H1 (cell line): ENCODE results near the gene MRTFA. TPM values are rescaled to one million over a fixed set of nuclear protein-coding genes. Genes with fewer than 3 reads are reported as not detected.

Experiments used
- CTCF ChIA-PET: fragments of 300-600 bp; sonication (Branson Sonifier 250); formaldehyde crosslinking; loops from one replicate; lab custom pipeline; 2021; ENCODE audit not compliant: partially characterized antibody; lab: Charles Lee
- POLR2A ChIA-PET: fragments of 300-600 bp; sonication (Branson Sonifier 250); formaldehyde crosslinking; loops from one replicate; lab custom pipeline; 2021; ENCODE audit warnings: inconsistent platforms; ENCODE audit not compliant: partially characterized antibody; lab: Charles Lee
- DNase-seq, 2 experiments: peaks; one replicate each; pipeline versions ENCODE4 v3.0.0 to v3.0.0-alpha.2; 2010 to 2022; ENCODE audit warnings: low spot score in 2 of 2, low read depth in 1 of 2, mixed read lengths in 1 of 2
- FAIRE-seq: peaks from 2 replicates; lab custom pipeline; 2011; peaks lifted over from hg19 to GRCh38; lab: Jason Lieb, UNC
- H2AFZ ChIP-seq: 2 replicates; pipeline ENCODE4 v1.8.1; 2012; ENCODE audit warnings: low read length, inconsistent platforms
- H2AK5ac ChIP-seq: 2 replicates; pipeline ENCODE4 v1.6.1; 2013; ENCODE audit warnings: low read depth, low read length
- H2BK120ac ChIP-seq: replicated peaks from 2 replicates; pipeline ENCODE3; 2013; ENCODE audit warnings: low read depth, low read length, inconsistent platforms
- H2BK12ac ChIP-seq: 2 replicates; pipeline ENCODE4 v1.6.1; 2013; ENCODE audit warnings: low read depth, low read length
- H2BK15ac ChIP-seq: 2 replicates; pipeline ENCODE4 v1.6.1; 2013; ENCODE audit warnings: low read length
- H2BK20ac ChIP-seq: 2 replicates; pipeline ENCODE4 v1.6.1; 2013; ENCODE audit warnings: low read length
- H2BK5ac ChIP-seq: 2 replicates; pipeline ENCODE4 v1.6.1; 2013; ENCODE audit warnings: low read depth, low read length
- H3K14ac ChIP-seq: 2 replicates; pipeline ENCODE4 v1.6.1; 2013; ENCODE audit warnings: inconsistent platforms; ENCODE audit not compliant: insufficient read length
- H3K18ac ChIP-seq: 2 replicates; pipeline ENCODE4 v1.6.1; 2013; ENCODE audit warnings: low read length; ENCODE audit errors: extremely low read depth
- H3K23ac ChIP-seq: 2 replicates; pipeline ENCODE4 v1.6.1; 2013; ENCODE audit warnings: inconsistent platforms; ENCODE audit not compliant: insufficient read length
- H3K23me2 ChIP-seq: 2 replicates; pipeline ENCODE4 v1.6.1; 2013; ENCODE audit warnings: low read depth, low read length
- H3K27ac ChIP-seq: 2 replicates; pipeline ENCODE4 v1.6.1; 2011; ENCODE audit warnings: low read depth, low read length, inconsistent platforms
- H3K27me3 ChIP-seq, 4 experiments: replicated peaks in 1 of 4; 1 replicate in 1 of 4; 2 replicates in 3 of 4; pipeline versions ENCODE4 v1.6.1 to v1.8.1; 2011 to 2013; ENCODE audit warnings: low read length in 3 of 4, mild to moderate bottlenecking in 3 of 4, inconsistent platforms in 2 of 4, mixed read lengths in 2 of 4, moderate library complexity in 1 of 4; ENCODE audit not compliant: control insufficient read depth in 3 of 4, insufficient read depth in 3 of 4; ENCODE audit errors: extremely low read depth in 1 of 4
- H3K36me3 ChIP-seq, 4 experiments: 2 replicates each; pipeline versions ENCODE4 v1.6.1 to v1.8.1; 2011 to 2013; ENCODE audit warnings: mild to moderate bottlenecking in 4 of 4, low read length in 3 of 4, moderate library complexity in 2 of 4, control low read depth in 1 of 4, inconsistent platforms in 1 of 4; ENCODE audit not compliant: insufficient read depth in 4 of 4, control insufficient read depth in 2 of 4
- H3K4ac ChIP-seq: replicated peaks from 2 replicates; pipeline ENCODE3; 2013; ENCODE audit warnings: low read length, low read depth, mixed read lengths, inconsistent platforms; ENCODE audit not compliant: insufficient read length
- H3K4me1 ChIP-seq, 4 experiments: replicated peaks in 1 of 4; 1 replicate in 1 of 4; 2 replicates in 3 of 4; pipeline versions ENCODE4 v1.6.1 to v1.8.1; 2011 to 2013; ENCODE audit warnings: low read length in 3 of 4, inconsistent platforms in 2 of 4, mixed read lengths in 1 of 4; ENCODE audit not compliant: insufficient read depth in 4 of 4, control insufficient read depth in 3 of 4
- H3K4me2 ChIP-seq, 2 experiments: 2 replicates each; pipeline versions ENCODE4 v1.6.1 to v1.8.1; 2011 to 2013; ENCODE audit warnings: low read depth in 2 of 2, low read length in 2 of 2, control low read depth in 1 of 2, inconsistent platforms in 1 of 2, mild to moderate bottlenecking in 1 of 2; ENCODE audit not compliant: insufficient read depth in 1 of 2
- H3K4me3 ChIP-seq, 4 experiments: fragments of 200-600, 300-600 bp in 1 of 4; sonication (generic), shearing (Covaris generic), sonication (Bioruptor Twin) in 1 of 4; 2 replicates each; pipeline versions ENCODE4 v1.5.1 to v1.8.1; 2011 to 2016; ENCODE audit warnings: low read length in 4 of 4, low read depth in 3 of 4, control low read depth in 2 of 4, inconsistent platforms in 2 of 4, mild to moderate bottlenecking in 2 of 4, mixed read lengths in 1 of 4, moderate library complexity in 1 of 4; ENCODE audit not compliant: insufficient read depth in 2 of 4; ENCODE audit errors: extremely low read depth in 1 of 4
- H3K56ac ChIP-seq: replicated peaks from 2 replicates; pipeline ENCODE3; 2013; ENCODE audit warnings: low read depth, mild to moderate bottlenecking, mixed read lengths, low read length, inconsistent platforms; ENCODE audit not compliant: insufficient read length
- H3K79me1 ChIP-seq: 2 replicates; pipeline ENCODE4 v1.6.1; 2013; ENCODE audit warnings: low read depth, low read length, control low read depth
- H3K79me2 ChIP-seq, 2 experiments: 2 replicates each; pipeline versions ENCODE4 v1.6.1 to v1.8.1; 2012 to 2013; ENCODE audit warnings: low read length in 2 of 2, mild to moderate bottlenecking in 2 of 2, inconsistent platforms in 1 of 2; ENCODE audit not compliant: insufficient read depth in 2 of 2, control insufficient read depth in 1 of 2
- H3K9ac ChIP-seq, 4 experiments: replicated peaks in 1 of 4; 1 replicate in 1 of 4; 2 replicates in 3 of 4; pipeline versions ENCODE4 v1.6.1 to v1.8.1; 2011 to 2013; ENCODE audit warnings: low read depth in 3 of 4, low read length in 3 of 4, control low read depth in 2 of 4, mild to moderate bottlenecking in 2 of 4, moderate library complexity in 2 of 4, inconsistent platforms in 1 of 4; ENCODE audit errors: extremely low read depth in 1 of 4
- H3K9me3 ChIP-seq, 2 experiments: 2 replicates each; pipeline versions ENCODE4 v1.6.1 to v1.8.1; 2012 to 2013; ENCODE audit warnings: mild to moderate bottlenecking in 2 of 2, moderate library complexity in 2 of 2, control low read depth in 1 of 2, inconsistent platforms in 1 of 2, low read depth in 1 of 2, low read length in 1 of 2, mixed read lengths in 1 of 2; ENCODE audit not compliant: insufficient read depth in 2 of 2
- H4K20me1 ChIP-seq, 2 experiments: replicated peaks in 1 of 2; 2 replicates each; pipeline versions ENCODE3 to v1.8.1; 2011 to 2013; ENCODE audit warnings: inconsistent platforms in 2 of 2, low read length in 2 of 2, mild to moderate bottlenecking in 1 of 2; ENCODE audit not compliant: insufficient read depth in 2 of 2, control insufficient read depth in 1 of 2
- H4K5ac ChIP-seq: 2 replicates; pipeline ENCODE4 v1.6.1; 2013; ENCODE audit warnings: low read length, low read depth, mixed read lengths, inconsistent platforms; ENCODE audit not compliant: insufficient read length
- H4K8ac ChIP-seq: 2 replicates; pipeline ENCODE4 v1.8.0; 2013; ENCODE audit warnings: mild to moderate bottlenecking, moderate library complexity, low read length, inconsistent platforms; ENCODE audit not compliant: insufficient read depth; ENCODE audit errors: extremely low read depth
- H4K91ac ChIP-seq: replicated peaks from 2 replicates; pipeline ENCODE3; 2013; ENCODE audit warnings: low read length, mixed read lengths, inconsistent platforms; ENCODE audit not compliant: insufficient read length
- BACH1 ChIP-seq: IDR thresholded peaks from 2 replicates; pipeline ENCODE4 v1.6.1; 2012; ENCODE audit warnings: low read length, improper control_type of control experiment
- BCL11A ChIP-seq, 2 experiments: IDR thresholded peaks; one replicate each; pipeline ENCODE4 v1.6.1; 2011; ENCODE audit warnings: low read depth in 2 of 2, low read length in 2 of 2, mild to moderate bottlenecking in 2 of 2
- FOSL1 ChIP-seq: IDR thresholded peaks from 2 replicates; pipeline ENCODE4 v1.6.1; 2011; ENCODE audit warnings: mild to moderate bottlenecking, low read depth, low read length, moderate library complexity; ENCODE audit not compliant: insufficient read depth
- NRF1 ChIP-seq: IDR thresholded peaks from 2 replicates; pipeline ENCODE4 v1.6.1; 2011; ENCODE audit warnings: mild to moderate bottlenecking, low read depth, low read length, improper control_type of control experiment
- RAD21 ChIP-seq, 2 experiments: IDR thresholded peaks in 1 of 2; conservative IDR thresholded peaks in 1 of 2; 2 replicates each; pipeline ENCODE4 v1.6.1; 2011; ENCODE audit warnings: low read depth in 2 of 2, low read length in 2 of 2, improper control_type of control experiment in 1 of 2, inconsistent platforms in 1 of 2, mild to moderate bottlenecking in 1 of 2, moderate library complexity in 1 of 2
- SP4 ChIP-seq: IDR thresholded peaks from 2 replicates; pipeline ENCODE4 v1.6.1; 2012; ENCODE audit warnings: low read length, inconsistent platforms
- TEAD4 ChIP-seq: IDR thresholded peaks from 2 replicates; pipeline ENCODE4 v1.6.1; 2012; ENCODE audit warnings: low read depth, low read length, inconsistent platforms, mixed read lengths
- WGBS, 2 experiments: shearing (Covaris generic) in 1 of 2; methylation state at CpG; one replicate each; pipeline versions ENCODE4 v1.1.6 to v1.1.7; 2013 to 2015; ENCODE audit warnings: low lambda C conversion rate in 2 of 2, mixed read lengths in 2 of 2, inconsistent platforms in 1 of 2, low coverage in 1 of 2, missing lambda C conversion rate in 1 of 2; ENCODE audit not compliant: insufficient replicate concordance in 2 of 2, insufficient coverage in 1 of 2, insufficient read length in 1 of 2; ENCODE audit errors: extremely low coverage in 1 of 2, missing lambda C conversion rate in 1 of 2; 5-methylcytosine and 5-hydroxymethylcytosine counted together
- polyA plus RNA-seq, 7 experiments: library from polyadenylated mRNA; depleted of rRNA in 3 of 7; stranded (reverse) in 5 of 7; unstranded in 2 of 7; fragments of >200 nt in 5 of 7; fragments of 200-250 nt in 2 of 7; gene quantifications; 1 replicate in 5 of 7; 2 replicates in 1 of 7; 4 replicates in 1 of 7; pipeline versions ENCODE4 v1.2.1 to v1.2.3, GENCODE V29; 2011 to 2013; ENCODE audit warnings: missing spikeins in 2 of 7, mixed read lengths in 2 of 7
- total RNA-seq: library from RNA; stranded (reverse); fragmentation: NEBNext Ultra II Directional; extraction: Animal tissue kit (Norgen Biotek cat#: 25700); gene quantifications from 2 replicates; pipeline ENCODE4 v1.2.1, GENCODE V29; 2021
- TF ChIP-seq, protein P1 (sequence below), 3 experiments: IDR thresholded peaks; 1 replicate in 2 of 3; 2 replicates in 1 of 3; pipeline versions ENCODE4 v1.5.1 to v1.6.1; 2011; ENCODE audit warnings: low read length in 3 of 3, mild to moderate bottlenecking in 3 of 3, inconsistent platforms in 2 of 3, low read depth in 1 of 3, moderate library complexity in 1 of 3; ENCODE audit not compliant: insufficient read depth in 1 of 3; ENCODE audit errors: control extremely low read depth in 1 of 3

Gene MRTFA
- total and polyA plus RNA-seq, 2 of the 8 experiments (the other 6 are each of a cell fraction or from before 2014, with no cell fraction given) = 5.4 to 37.9 TPM

DNA sequence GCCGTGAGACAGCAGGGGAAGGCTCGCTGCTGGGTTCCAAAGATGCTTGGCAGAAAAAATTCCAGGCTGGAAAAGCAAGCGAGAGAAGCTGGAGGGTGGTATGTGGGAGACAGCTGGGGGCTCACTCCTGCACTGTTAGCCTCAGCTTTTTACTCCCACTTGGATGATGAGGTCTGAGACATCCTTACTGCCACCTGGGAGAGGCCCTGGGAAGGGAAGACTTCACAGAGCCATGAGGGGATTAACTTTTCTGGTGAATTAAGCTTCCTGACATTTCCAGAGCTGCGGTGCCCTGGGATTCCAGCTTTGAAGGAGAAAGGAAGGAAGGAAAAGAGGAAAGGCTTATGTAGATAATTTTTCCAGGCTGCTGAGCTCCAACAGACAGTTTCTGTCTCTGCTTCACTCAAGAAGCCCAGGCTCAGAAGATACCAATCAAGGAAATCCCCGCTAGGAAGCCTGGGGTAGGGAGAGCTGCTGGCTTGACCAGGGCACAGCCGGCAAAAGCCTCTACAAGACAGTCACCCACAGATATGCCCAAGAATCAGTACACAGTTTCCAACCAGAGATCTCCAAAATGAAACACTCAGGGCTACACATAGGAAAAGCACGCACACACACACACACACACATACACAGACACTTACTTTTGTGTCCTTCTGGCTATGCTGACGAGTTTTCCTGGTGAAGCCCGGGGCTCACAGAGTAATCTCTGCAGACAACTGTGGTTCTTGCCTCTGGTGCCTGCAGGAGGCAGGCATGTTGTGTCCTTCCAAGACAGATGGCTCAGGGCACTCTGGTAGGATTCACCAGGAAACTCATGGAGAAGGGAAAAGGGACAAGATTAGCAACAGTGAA, 43.7 kb upstream of the MRTFA start:
- no peaks in the 10 kb centered on the region for H3K9me3 ChIP-seq
- peak overlapping the region; percentile 11; the same call in 1 of the 2 replicates for H2AK5ac ChIP-seq
- ChIA-PET POLR2A (interaction anchor here (1.3 kb wide), 1 partner anchor 44 kb away, joined by 3 read pairs; no protein-coding TSS in a partner anchor), CTCF (interaction anchor here (0.6 to 2.4 kb wide), 15 partner anchors 11 to 238 kb away, joined by 3 to 9 read pairs (median 3); no protein-coding TSS in a partner anchor)
- H3K27ac ChIP-seq = no peak overlapping the region
- H3K56ac ChIP-seq = no peak overlapping the region
- 77% methylated on average over 9 of the region's 9 CpGs; no CpG with 5 or more reads in 1 of the 2 experiments for WGBS, 2 experiments
- H3K18ac ChIP-seq = peak overlapping the region; percentile 60
- no peak overlapping the region for H3K14ac ChIP-seq
- TF ChIP-seq SP4 = no peak
- TF ChIP-seq TEAD4 = 0 out of 2 replicates have a peak, but pooled peaks have one; percentile 16
- TF ChIP-seq BACH1 = no peak
- no peak for TF ChIP-seq FOSL1
- TF ChIP-seq BCL11A (IDR thresholded peaks at IDR 0.05; ENCODE audit: low read depth in 2 of 2, low read length in 2 of 2) = no peak
- TF ChIP-seq, protein P1, sequence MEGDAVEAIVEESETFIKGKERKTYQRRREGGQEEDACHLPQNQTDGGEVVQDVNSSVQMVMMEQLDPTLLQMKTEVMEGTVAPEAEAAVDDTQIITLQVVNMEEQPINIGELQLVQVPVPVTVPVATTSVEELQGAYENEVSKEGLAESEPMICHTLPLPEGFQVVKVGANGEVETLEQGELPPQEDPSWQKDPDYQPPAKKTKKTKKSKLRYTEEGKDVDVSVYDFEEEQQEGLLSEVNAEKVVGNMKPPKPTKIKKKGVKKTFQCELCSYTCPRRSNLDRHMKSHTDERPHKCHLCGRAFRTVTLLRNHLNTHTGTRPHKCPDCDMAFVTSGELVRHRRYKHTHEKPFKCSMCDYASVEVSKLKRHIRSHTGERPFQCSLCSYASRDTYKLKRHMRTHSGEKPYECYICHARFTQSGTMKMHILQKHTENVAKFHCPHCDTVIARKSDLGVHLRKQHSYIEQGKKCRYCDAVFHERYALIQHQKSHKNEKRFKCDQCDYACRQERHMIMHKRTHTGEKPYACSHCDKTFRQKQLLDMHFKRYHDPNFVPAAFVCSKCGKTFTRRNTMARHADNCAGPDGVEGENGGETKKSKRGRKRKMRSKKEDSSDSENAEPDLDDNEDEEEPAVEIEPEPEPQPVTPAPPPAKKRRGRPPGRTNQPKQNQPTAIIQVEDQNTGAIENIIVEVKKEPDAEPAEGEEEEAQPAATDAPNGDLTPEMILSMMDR (IDR thresholded peaks at IDR 0.05; ENCODE audit: control extremely low read depth in 1 of 3, insufficient read depth in 1 of 3, low read depth in 1 of 3, low read length in 3 of 3) = peak; percentile 13 to 38 (median 29); a peak in 3 of 4 replicates
- peak; percentile 41 to 58 for TF ChIP-seq RAD21 (IDR thresholded peaks at IDR 0.05 in 1 of 2, conservative IDR thresholded peaks at IDR 0.05 in 1 of 2; ENCODE audit: low read depth in 2 of 2, low read length in 2 of 2)
- no peak for TF ChIP-seq NRF1
- H3K4me2 ChIP-seq = peak overlapping the region; percentile 1 to 57; a peak in 2 of 4 replicates
- H4K91ac ChIP-seq = peak overlapping the region; percentile 4
- no peaks in the 10 kb centered on the region for H4K20me1 ChIP-seq
- DNase-seq (no peak), FAIRE-seq (no peak)
- peak overlapping the region in 1 of 4 experiments; percentile 32; a peak in 2 of 8 replicates for H3K4me3 ChIP-seq
- H3K27me3 ChIP-seq = no peaks in the 10 kb centered on the region
- H2BK20ac ChIP-seq = peak overlapping the region; percentile 61; the same call in 1 of the 2 replicates
- H2BK5ac ChIP-seq = peak overlapping the region; percentile 66
- no peak overlapping the region for H3K9ac ChIP-seq
- H4K8ac ChIP-seq = no peak overlapping the region
- H3K23me2 ChIP-seq = peaks cover 7% of the 10 kb centered on the region; the same call in 1 of the 2 replicates
- peak overlapping the region; percentile 28 for H2BK120ac ChIP-seq
- H4K5ac ChIP-seq = no peak overlapping the region
- H3K23ac ChIP-seq = no peak overlapping the region
- no peak overlapping the region for H2AFZ ChIP-seq
- H3K4ac ChIP-seq = peak overlapping the region; percentile 44
- no peaks in the 10 kb centered on the region for H3K79me2 ChIP-seq
- no peaks in the 10 kb centered on the region for H3K36me3 ChIP-seq
- H2BK15ac ChIP-seq = 0 out of 2 replicates have a peak overlapping the region, but pooled peaks have one; percentile 72
- H3K4me1 ChIP-seq = peaks cover 8 to 39% (median 23%) of the 10 kb centered on the region in 4 experiments
- no peaks in the 10 kb centered on the region for H3K79me1 ChIP-seq
- H2BK12ac ChIP-seq = peak overlapping the region; percentile 94
